Small intestine (tissue), 7 donors: ENCODE measurements around the gene PEX16. TPM values are rescaled to one million over a fixed set of nuclear protein-coding genes. Genes with fewer than 3 reads are reported as not detected.

Experiments used
- DNase-seq, 2 donors: peaks; one replicate each; pipeline versions ENCODE4 v3.0.0 to v3.0.0-alpha.2; 2013
- FAIRE-seq: peaks from 2 replicates; lab custom pipeline; 2012; peaks lifted over from hg19 to GRCh38; lab: Jason Lieb, UNC
- H3K27ac ChIP-seq, 3 donors: one replicate each; pipeline ENCODE4 v1.5.1; 2013; ENCODE audit warnings: low read length in 2 of 3, mild to moderate bottlenecking in 2 of 3, control low read depth in 1 of 3, inconsistent platforms in 1 of 3, low read depth in 1 of 3, moderate library complexity in 1 of 3
- H3K27me3 ChIP-seq, 3 donors: one replicate each; pipeline ENCODE4 v1.6.1; 2013; ENCODE audit warnings: low read length in 3 of 3, inconsistent platforms in 1 of 3; ENCODE audit not compliant: control insufficient read depth in 3 of 3, insufficient read depth in 3 of 3
- H3K36me3 ChIP-seq, 3 donors: one replicate each; pipeline ENCODE4 v1.6.1; 2013; ENCODE audit warnings: low read length in 3 of 3, inconsistent platforms in 1 of 3, low read depth in 1 of 3, mild to moderate bottlenecking in 1 of 3, moderate library complexity in 1 of 3; ENCODE audit not compliant: control insufficient read depth in 3 of 3, insufficient read depth in 2 of 3
- H3K4me1 ChIP-seq, 3 donors: one replicate each; pipeline ENCODE4 v1.6.1; 2013; ENCODE audit warnings: low read length in 2 of 3, inconsistent platforms in 1 of 3, low read depth in 1 of 3, mild to moderate bottlenecking in 1 of 3, moderate library complexity in 1 of 3; ENCODE audit not compliant: control insufficient read depth in 3 of 3, insufficient read depth in 2 of 3
- H3K4me3 ChIP-seq, 3 donors: one replicate each; pipeline ENCODE4 v1.5.1; 2013; ENCODE audit warnings: low read length in 3 of 3, control low read depth in 1 of 3, inconsistent platforms in 1 of 3, low read depth in 1 of 3, mild to moderate bottlenecking in 1 of 3, moderate library complexity in 1 of 3
- H3K9me3 ChIP-seq, 2 donors: one replicate each; pipeline ENCODE4 v1.6.1; 2013; ENCODE audit warnings: low read depth in 1 of 2, low read length in 1 of 2; ENCODE audit not compliant: control insufficient read depth in 2 of 2, insufficient read depth in 1 of 2
- WGBS, 3 donors: extraction: QIAGEN DNeasy Blood & Tissue Kit; methylation state at CpG; one replicate each; pipeline ENCODE4 v1.1.7; 2013; 5-methylcytosine and 5-hydroxymethylcytosine counted together
- polyA plus RNA-seq, 4 donors: library from polyadenylated mRNA; stranded (reverse) in 3 of 4; unstranded in 1 of 4; fragments of 200-250 nt in 3 of 4; fragments of 120-200 nt in 1 of 4; gene quantifications; one replicate each; pipeline versions ENCODE4 v1.2.1 to v1.2.3, GENCODE V29; 2013
- donor health status: healthy with polysubstance abuse.
- donor health status: control.
- donor health status: control.
- donor health status: Bipolar disorder and iron deficiency.
- donor health status: healthy.

Gene PEX16
- polyA plus RNA-seq, 4 donors, result 22.1 to 74.0 (median 58.5) TPM

- Histone ChIP-seq H3K27ac (peak overlapping the region in 1 of 3 donors; percentile 11), H3K4me1 (peaks cover 0 to 15% (median 0%) of the 10 kb centered on the region in 3 donors), H3K4me3 (no peak overlapping the region), H3K27me3 (no peaks in the 10 kb centered on the region), H3K9me3 (no peaks in the 10 kb centered on the region), H3K36me3 (peaks cover 2 to 61% (median 3%) of the 10 kb centered on the region in 3 donors)
- WGBS, 3 donors, result 47 to 53% (median 48%) methylated on average over 10 of the region's 10 CpGs
- DNase-seq (peak in 1 of 2 donors; percentile 22), FAIRE-seq (no peak)
These were observed 11.9 kb upstream of the PEX16 start for GRCh38 chr11:45929486-45930030.

GRCh38 chr11:45928535-45929215 lies 11.0 kb upstream of the PEX16 start:
- H3K9me3 ChIP-seq, result no peaks in the 10 kb centered on the region
- peaks cover 0 to 5% (median 0%) of the 10 kb centered on the region in 3 donors for H3K27me3 ChIP-seq
- no peak overlapping the region for H3K27ac ChIP-seq
- peaks cover 0 to 15% (median 0%) of the 10 kb centered on the region in 3 donors for H3K4me1 ChIP-seq
- peaks cover under 1 to 54% (median 2%) of the 10 kb centered on the region in 3 donors for H3K36me3 ChIP-seq
- no peak for FAIRE-seq
- WGBS, 3 donors, result 82 to 87% (median 82%) methylated on average over 13 of the region's 13 CpGs
- no peak overlapping the region for H3K4me3 ChIP-seq
- DNase-seq, result no peak

- no peak for FAIRE-seq
- Histone ChIP-seq H3K27ac (no peak overlapping the region), H3K4me1 (peaks cover 0 to 15% (median 0%) of the 10 kb centered on the region in 3 donors), H3K27me3 (peaks cover 0 to 11% (median 3%) of the 10 kb centered on the region in 3 donors), H3K9me3 (no peaks in the 10 kb centered on the region), H3K4me3 (no peak overlapping the region), H3K36me3 (peaks cover 0 to 46% (median 0%) of the 10 kb centered on the region in 3 donors)
- DNase-seq, result no peak
- 91 to 96% (median 91%) methylated on average over 27 of the region's 27 CpGs for WGBS, 3 donors
These were observed 10.2 kb upstream of the PEX16 start for GRCh38 chr11:45927684-45928413.

- H3K4me1 ChIP-seq, result peaks cover 0 to 15% (median 1%) of the 10 kb centered on the region in 3 donors
- no peak for FAIRE-seq
- no peak overlapping the region for H3K4me3 ChIP-seq
- no peak overlapping the region for H3K27ac ChIP-seq
- H3K36me3 ChIP-seq, result peaks cover 0 to 45% (median 0%) of the 10 kb centered on the region in 3 donors
- no peaks in the 10 kb centered on the region for H3K9me3 ChIP-seq
- H3K27me3 ChIP-seq, result peaks cover 0 to 11% (median 3%) of the 10 kb centered on the region in 3 donors
- WGBS, 3 donors, result 65 to 80% (median 80%) methylated on average over 15 of the region's 15 CpGs
- no peak for DNase-seq
These were observed 9.6 kb upstream of the PEX16 start for GRCh38 chr11:45927332-45927683.

- 89 to 93% (median 90%) methylated on average over 12 of the region's 12 CpGs for WGBS, 3 donors
- no peak for DNase-seq
These were observed 9.1 kb upstream of the PEX16 start for GRCh38 chr11:45926536-45927331.

GRCh38 chr11:45926001-45926401 lies 8.3 kb upstream of the PEX16 start:
- FAIRE-seq (no peak), DNase-seq (no peak)
- peaks cover 0 to 22% (median 3%) of the 10 kb centered on the region in 3 donors for H3K27me3 ChIP-seq
- no peak overlapping the region for H3K27ac ChIP-seq
- WGBS, 3 donors, result 69 to 86% (median 82%) methylated on average over 12 of the region's 12 CpGs
- no peaks in the 10 kb centered on the region for H3K9me3 ChIP-seq
- H3K36me3 ChIP-seq, result peaks cover 0 to 31% (median 0%) of the 10 kb centered on the region in 3 donors
- peaks cover 0 to 23% (median 3%) of the 10 kb centered on the region in 3 donors for H3K4me1 ChIP-seq
- H3K4me3 ChIP-seq, result no peak overlapping the region

More at GRCh38 chr11:45926536-45927331, 9.1 kb upstream of the PEX16 start:
- FAIRE-seq, result no peak
- peaks cover 0 to 17% (median 3%) of the 10 kb centered on the region in 3 donors for H3K4me1 ChIP-seq
- H3K9me3 ChIP-seq, result no peaks in the 10 kb centered on the region
- no peak overlapping the region for H3K27ac ChIP-seq
- H3K4me3 ChIP-seq, result no peak overlapping the region
- H3K36me3 ChIP-seq, result peaks cover 0 to 39% (median 0%) of the 10 kb centered on the region in 3 donors
- peaks cover 0 to 15% (median 3%) of the 10 kb centered on the region in 3 donors for H3K27me3 ChIP-seq

GRCh38 chr11:45925550-45925949 lies 7.9 kb upstream of the PEX16 start:
- 72 to 77% (median 76%) methylated on average over 3 of the region's 3 CpGs for WGBS, 3 donors
- Histone ChIP-seq H3K4me1 (peaks cover 0 to 19% (median 3%) of the 10 kb centered on the region in 3 donors), H3K27me3 (peaks cover 0 to 22% (median 3%) of the 10 kb centered on the region in 3 donors), H3K9me3 (no peaks in the 10 kb centered on the region), H3K27ac (no peak overlapping the region), H3K36me3 (peaks cover 0 to 29% (median 0%) of the 10 kb centered on the region in 3 donors), H3K4me3 (no peak overlapping the region)
- no peak for DNase-seq
- no peak for FAIRE-seq
